H9 (cell line): Measurements from ENCODE around the gene PRSS8. TPM values are rescaled to one million over a fixed set of nuclear protein-coding genes. Genes with fewer than 3 reads are reported as not detected.
"Not testable (repeated sequence)": the region's sequence is repeated elsewhere in the genome, so short reads cannot be mapped to it uniquely, and the experiment has no call there.

Experiments
- DNase-seq: peaks from one replicate; pipeline ENCODE4 v3.0.0-alpha.2; 2017
- H2AFZ ChIP-seq: one replicate; pipeline ENCODE4 v1.6.1; 2013; ENCODE audit warnings: mild to moderate bottlenecking, low read length, control low read depth, moderate library complexity
- H2AK5ac ChIP-seq: 2 replicates; pipeline ENCODE4 v1.6.1; 2013; ENCODE audit warnings: low read length, control low read depth, mixed read lengths; ENCODE audit not compliant: insufficient read length
- H2BK120ac ChIP-seq: one replicate; pipeline ENCODE4 v1.6.1; 2013; ENCODE audit warnings: low read depth, mild to moderate bottlenecking, low read length, control low read depth, inconsistent platforms; ENCODE audit not compliant: poor library complexity, severe bottlenecking
- H2BK12ac ChIP-seq: 2 replicates; pipeline ENCODE4 v1.6.1; 2013; ENCODE audit warnings: low read length, control low read depth, mixed read lengths, low read depth; ENCODE audit not compliant: insufficient read length
- H2BK15ac ChIP-seq: 2 replicates; pipeline ENCODE4 v1.6.1; 2013; ENCODE audit warnings: low read depth, low read length, control low read depth
- H2BK20ac ChIP-seq: one replicate; pipeline ENCODE4 v1.6.1; 2013; ENCODE audit warnings: low read depth, mild to moderate bottlenecking, low read length, control low read depth, inconsistent platforms; ENCODE audit not compliant: poor library complexity, severe bottlenecking
- H2BK5ac ChIP-seq: 2 replicates; pipeline ENCODE4 v1.6.1; 2013; ENCODE audit warnings: low read length, control low read depth, mixed read lengths; ENCODE audit not compliant: insufficient read length
- H3K14ac ChIP-seq: 2 replicates; pipeline ENCODE4 v1.6.1; 2013; ENCODE audit warnings: low read length, control low read depth; ENCODE audit not compliant: insufficient read depth
- H3K18ac ChIP-seq: 2 replicates; pipeline ENCODE4 v1.6.1; 2013; ENCODE audit warnings: low read depth, mild to moderate bottlenecking, mixed read lengths, low read length, control low read depth; ENCODE audit not compliant: insufficient read length
- H3K23ac ChIP-seq: 2 replicates; pipeline ENCODE4 v1.6.1; 2013; ENCODE audit warnings: low read length, control low read depth, mixed read lengths, low read depth; ENCODE audit not compliant: insufficient read length
- H3K23me2 ChIP-seq: 2 replicates; pipeline ENCODE4 v1.6.1; 2013; ENCODE audit warnings: low read depth, mild to moderate bottlenecking, mixed read lengths, low read length, control low read depth; ENCODE audit not compliant: insufficient read length, poor library complexity, severe bottlenecking
- H3K27ac ChIP-seq: 2 replicates; pipeline ENCODE4 v1.5.1; 2013; ENCODE audit warnings: low read length, control low read depth, mixed read lengths, low read depth; ENCODE audit not compliant: insufficient read length
- H3K27me3 ChIP-seq: 2 replicates; pipeline ENCODE4 v1.6.1; 2013; ENCODE audit warnings: low read length, control low read depth, inconsistent platforms; ENCODE audit not compliant: insufficient read depth
- H3K4ac ChIP-seq: 2 replicates; pipeline ENCODE4 v1.6.1; 2013; ENCODE audit warnings: low read depth, mild to moderate bottlenecking, control low read depth, inconsistent platforms, low read length, moderate library complexity
- H3K4me1 ChIP-seq: 2 replicates; pipeline ENCODE4 v1.6.1; 2013; ENCODE audit warnings: low read length, control low read depth, inconsistent platforms; ENCODE audit not compliant: insufficient read depth
- H3K4me2 ChIP-seq: 2 replicates; pipeline ENCODE4 v1.6.1; 2013; ENCODE audit warnings: low read length, control low read depth, mixed read lengths; ENCODE audit not compliant: insufficient read length, insufficient read depth
- H3K56ac ChIP-seq: 2 replicates; pipeline ENCODE4 v1.6.1; 2013; ENCODE audit warnings: low read depth, mild to moderate bottlenecking, mixed read lengths, low read length, control low read depth; ENCODE audit not compliant: insufficient read length
- H3K79me1 ChIP-seq: 2 replicates; pipeline ENCODE4 v1.6.1; 2013; ENCODE audit warnings: low read depth, mild to moderate bottlenecking, moderate library complexity, low read length, control low read depth, inconsistent platforms; ENCODE audit not compliant: insufficient read depth, poor library complexity, severe bottlenecking
- H3K79me2 ChIP-seq: 2 replicates; pipeline ENCODE4 v1.6.1; 2013; ENCODE audit warnings: low read length, control low read depth, inconsistent platforms; ENCODE audit not compliant: insufficient read depth
- H3K9ac ChIP-seq: 2 replicates; pipeline ENCODE4 v1.6.1; 2013; ENCODE audit warnings: low read length, control low read depth, mixed read lengths; ENCODE audit not compliant: insufficient read length; ENCODE audit errors: extremely low read depth
- H3K9me3 ChIP-seq: one replicate; pipeline ENCODE4 v1.6.1; 2013; ENCODE audit warnings: low read depth, low read length, inconsistent platforms; ENCODE audit not compliant: control insufficient read depth
- H3T11ph ChIP-seq: one replicate; pipeline ENCODE4 v1.6.1; 2013; ENCODE audit warnings: mild to moderate bottlenecking, low read length, control low read depth, inconsistent platforms
- H4K20me1 ChIP-seq: one replicate; pipeline ENCODE4 v1.6.1; 2013; ENCODE audit not compliant: control insufficient read depth, insufficient read length, insufficient read depth
- H4K5ac ChIP-seq: 2 replicates; pipeline ENCODE4 v1.6.1; 2013; ENCODE audit warnings: low read depth, mild to moderate bottlenecking, mixed read lengths, low read length, control low read depth; ENCODE audit not compliant: insufficient read length
- H4K8ac ChIP-seq: replicated peaks from 2 replicates; pipeline ENCODE4 v1.6.1; 2013; ENCODE audit warnings: low read length, control low read depth, mixed read lengths, low read depth; ENCODE audit not compliant: insufficient read length
- H4K91ac ChIP-seq: 2 replicates; pipeline ENCODE4 v1.6.1; 2013; ENCODE audit warnings: low read depth, mild to moderate bottlenecking, moderate library complexity, mixed read lengths, low read length, control low read depth; ENCODE audit not compliant: insufficient read length
- H3K27ac Mint-ChIP-seq, 3 experiments: 2 replicates in 2 of 3; 3 replicates in 1 of 3; pipeline ENCODE4 v1.8.0; 2020 to 2021; ENCODE audit warnings: mixed read lengths in 3 of 3, mild to moderate bottlenecking in 1 of 3, moderate library complexity in 1 of 3
- H3K27me3 Mint-ChIP-seq: 2 replicates; pipeline ENCODE4 v1.8.0; 2021; ENCODE audit warnings: low read depth, mild to moderate bottlenecking, moderate library complexity, mixed read lengths
- H3K36me3 Mint-ChIP-seq, 3 experiments: 2 replicates in 2 of 3; 3 replicates in 1 of 3; pipeline ENCODE4 v1.8.0; 2020 to 2021; ENCODE audit warnings: low read depth in 3 of 3, mixed read lengths in 3 of 3; ENCODE audit not compliant: insufficient read depth in 1 of 3
- H3K4me1 Mint-ChIP-seq, 2 experiments: 2 replicates each; pipeline ENCODE4 v1.8.0; 2020; ENCODE audit warnings: mixed read lengths in 2 of 2
- H3K4me3 Mint-ChIP-seq, 2 experiments: 2 replicates in 1 of 2; 3 replicates in 1 of 2; pipeline ENCODE4 v1.8.0; 2020 to 2021; ENCODE audit warnings: mild to moderate bottlenecking in 2 of 2, mixed read lengths in 2 of 2, moderate library complexity in 1 of 2
- H3K9me3 Mint-ChIP-seq, 2 experiments: 2 replicates in 1 of 2; 3 replicates in 1 of 2; pipeline ENCODE4 v1.8.0; 2020; ENCODE audit warnings: mild to moderate bottlenecking in 2 of 2, mixed read lengths in 2 of 2, moderate library complexity in 1 of 2
- CTCF ChIP-seq: fragments of 200-600 bp; sonication (generic); conservative IDR thresholded peaks from 3 replicates; pipeline ENCODE4 v1.8.0; 2021; ENCODE audit warnings: antibody characterized with exemption, mild to moderate bottlenecking
- WGBS: extraction: QIAGEN DNeasy Blood & Tissue Kit; methylation state at CpG from one replicate; pipeline ENCODE4 v1.1.7; 2013; ENCODE audit warnings: missing lambda C conversion rate, low lambda C conversion rate, mixed read lengths; ENCODE audit not compliant: insufficient read length; ENCODE audit errors: extremely low coverage; 5-methylcytosine and 5-hydroxymethylcytosine counted together
- total RNA-seq: library from RNA; stranded (reverse); gene quantifications from 2 replicates; pipeline ENCODE4 v1.2.1, GENCODE V29; 2021

PRSS8 gene
- total RNA-seq, 1 experiment from 2014 or later: 64.0 TPM

DNA sequence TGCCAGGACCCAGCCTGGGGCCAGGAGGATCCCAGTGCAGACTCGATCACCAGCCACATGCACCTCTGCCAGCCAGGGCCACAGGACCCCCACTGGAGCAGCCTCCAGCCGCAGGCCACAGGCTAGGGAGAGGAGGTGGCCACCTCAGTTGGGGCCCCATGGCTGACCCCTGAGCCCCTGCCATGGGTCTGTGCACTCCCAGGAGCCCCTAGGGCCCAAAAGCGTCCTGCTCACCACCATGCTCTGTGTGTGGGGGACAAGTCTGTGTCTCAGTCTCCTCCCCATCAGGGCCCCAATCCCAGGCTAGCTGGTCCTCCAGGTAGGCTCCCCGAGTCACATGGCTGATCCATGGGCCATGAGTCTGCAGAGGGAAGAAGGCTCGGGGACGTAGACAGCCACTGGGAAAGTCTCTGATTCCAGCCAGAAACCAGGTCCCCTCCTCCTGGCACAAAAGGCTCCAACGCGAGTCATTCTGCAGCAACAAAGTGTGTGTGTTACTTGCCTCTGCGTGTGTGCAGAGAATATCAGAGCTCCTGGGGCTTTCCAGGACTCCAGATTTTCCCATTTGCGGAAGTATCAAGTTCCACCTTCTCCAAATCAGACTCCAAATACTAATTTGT, 6.1 kb upstream of the PRSS8 start:
- H3T11ph ChIP-seq: no peak overlapping the region
- H3K36me3 Mint-ChIP-seq: no peaks in the 10 kb centered on the region
- H3K79me2 ChIP-seq: no peaks in the 10 kb centered on the region
- H3K23me2 ChIP-seq: no peaks in the 10 kb centered on the region
- no peak overlapping the region for H2AK5ac ChIP-seq
- no peak overlapping the region for H2BK20ac ChIP-seq
- H3K4me1 ChIP-seq: peaks cover 4% of the 10 kb centered on the region
- no peak overlapping the region for H2BK12ac ChIP-seq
- no peaks in the 10 kb centered on the region for H3K9me3 Mint-ChIP-seq
- no peak overlapping the region for H3K56ac ChIP-seq
- H3K14ac ChIP-seq: no peak overlapping the region; the same call in 1 of the 2 replicates
- no CpG with 5 or more reads among the region's 10 CpGs for WGBS
- H3K27ac ChIP-seq: no peak overlapping the region
- no peak overlapping the region for H2BK15ac ChIP-seq
- H4K5ac ChIP-seq: no peak overlapping the region
- no peak overlapping the region for H2BK120ac ChIP-seq
- H3K4me1 Mint-ChIP-seq: peaks cover 26 to 41% of the 10 kb centered on the region in 2 experiments
- no peaks in the 10 kb centered on the region for H3K9me3 ChIP-seq
- no peak overlapping the region for H4K91ac ChIP-seq
- DNase-seq: peak; percentile 54
- no peak overlapping the region for H4K8ac ChIP-seq
- no peaks in the 10 kb centered on the region; the same call in 1 of the 2 replicates for H3K27me3 ChIP-seq
- no peak overlapping the region for H3K9ac ChIP-seq
- H3K4me2 ChIP-seq: peak overlapping the region; percentile 54
- peaks cover 30% of the 10 kb centered on the region for H3K27me3 Mint-ChIP-seq
- no peaks in the 10 kb centered on the region for H3K79me1 ChIP-seq
- H2BK5ac ChIP-seq: no peak overlapping the region
- no peaks in the 10 kb centered on the region for H4K20me1 ChIP-seq
- H3K18ac ChIP-seq: no peak overlapping the region
- no peak overlapping the region for H3K4ac ChIP-seq
- peak overlapping the region; percentile 68 to 92 (median 86); a peak in 5 of 7 replicates for H3K27ac Mint-ChIP-seq
- no peak overlapping the region for H2AFZ ChIP-seq
- H3K4me3 Mint-ChIP-seq: peak overlapping the region; percentile 54 to 76
- H3K23ac ChIP-seq: no peak overlapping the region
- no peak for TF ChIP-seq CTCF

DNA sequence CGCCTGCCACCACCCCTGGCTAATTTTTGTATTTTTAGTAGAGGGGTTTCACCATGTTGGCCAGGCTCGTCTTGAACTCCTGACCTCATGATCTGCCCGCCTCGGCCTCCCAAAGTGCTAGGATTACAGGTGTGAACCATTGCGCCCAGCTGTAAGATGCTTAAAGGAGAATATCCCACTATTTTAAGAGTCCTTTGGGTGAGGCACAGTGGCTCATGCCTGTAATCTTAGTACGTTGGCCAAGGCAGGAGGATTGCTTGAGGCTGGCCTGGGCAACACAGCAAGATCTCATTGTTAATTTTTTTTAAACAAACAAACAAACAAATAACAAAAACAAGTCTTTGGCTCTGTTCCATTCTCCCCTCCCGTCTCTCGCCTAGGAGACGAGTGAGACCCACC, 5.5 kb upstream of the PRSS8 start:
- not testable (repeated sequence) for H3K27ac ChIP-seq, H3K79me1 ChIP-seq, H3K4me1 ChIP-seq, H3T11ph ChIP-seq, H2BK120ac ChIP-seq, H3K4ac ChIP-seq, H3K23ac ChIP-seq, H4K20me1 ChIP-seq, H3K14ac ChIP-seq, H3K27ac Mint-ChIP-seq, H3K79me2 ChIP-seq, H2AK5ac ChIP-seq, H2BK20ac ChIP-seq, H3K9me3 ChIP-seq, H3K36me3 Mint-ChIP-seq, H2BK12ac ChIP-seq, H3K9me3 Mint-ChIP-seq, H3K23me2 ChIP-seq, H3K9ac ChIP-seq, H2BK5ac ChIP-seq, DNase-seq, H4K8ac ChIP-seq, H3K27me3 ChIP-seq, H3K56ac ChIP-seq, H2AFZ ChIP-seq, H2BK15ac ChIP-seq, H3K4me2 ChIP-seq, H3K18ac ChIP-seq, H4K5ac ChIP-seq
- Mint-ChIP-seq H3K4me3 (peak overlapping the region in 1 of 2 experiments; percentile 53; a peak in 2 of 5 replicates), H3K27me3 (peaks cover 25% of the 10 kb centered on the region), H3K4me1 (peaks cover 27 to 45% of the 10 kb centered on the region in 2 experiments)
- peak overlapping the region; percentile 36 for H4K91ac ChIP-seq
- no CpG with 5 or more reads among the region's 9 CpGs for WGBS
